ENCODE results near the gene APBA2.

The APBA2 gene

GRCh38 chr15:28896951-28897350 is 11.2 kb downstream of the APBA2 start:
- DNase-seq (ENCODE audit: low spot score), result peak; percentile 91

DNA sequence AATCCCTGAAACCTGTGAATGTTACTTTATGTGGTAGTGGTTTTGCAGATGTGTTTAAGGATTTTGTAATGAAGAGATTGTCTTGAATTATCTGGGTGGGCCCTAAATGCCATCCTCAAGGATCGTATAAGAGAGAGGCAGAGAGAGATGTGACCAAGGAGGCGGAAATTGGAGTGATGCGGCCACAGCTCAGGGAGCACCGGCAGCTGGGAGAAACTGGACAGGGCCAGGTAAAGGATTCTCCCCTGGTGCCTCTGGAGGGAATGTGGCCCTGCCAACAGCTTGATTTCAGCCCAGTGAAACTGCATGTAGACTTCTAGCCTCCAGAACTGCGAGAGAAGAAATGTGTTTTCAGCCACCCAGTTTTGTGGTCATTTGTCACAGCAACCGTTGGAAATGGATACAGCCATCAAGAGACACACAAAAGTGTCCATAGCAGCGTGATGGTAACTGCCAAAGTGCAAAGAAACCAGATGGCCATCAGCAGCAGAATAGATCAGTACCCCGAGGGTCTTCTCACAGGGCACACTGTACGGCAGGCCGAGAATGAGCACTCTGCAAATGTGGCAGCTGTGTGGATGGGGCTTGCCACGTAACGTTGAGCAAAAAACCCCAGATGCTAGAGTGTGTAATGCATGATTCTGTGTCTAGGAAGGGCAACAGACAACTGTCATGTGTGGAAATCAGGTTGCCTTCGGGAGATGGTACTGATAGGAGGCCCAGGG is 12.2 kb downstream of the APBA2 start:
- DNase-seq (ENCODE audit: low spot score), result no peak

GRCh38 chr15:28899061-28899738 is 13.4 kb downstream of the APBA2 start:
- DNase-seq (ENCODE audit: low spot score), result no peak

- no peak for DNase-seq (ENCODE audit: low spot score)
Measured at GRCh38 chr15:28900041-28900891, 14.5 kb downstream of the APBA2 start.

- DNase-seq (ENCODE audit: low spot score), result no peak
Measured at GRCh38 chr15:28900892-28901586, 15.3 kb downstream of the APBA2 start.

- DNase-seq (ENCODE audit: low spot score), result no peak
Measured at GRCh38 chr15:28901587-28901980, 15.8 kb downstream of the APBA2 start.

DNA sequence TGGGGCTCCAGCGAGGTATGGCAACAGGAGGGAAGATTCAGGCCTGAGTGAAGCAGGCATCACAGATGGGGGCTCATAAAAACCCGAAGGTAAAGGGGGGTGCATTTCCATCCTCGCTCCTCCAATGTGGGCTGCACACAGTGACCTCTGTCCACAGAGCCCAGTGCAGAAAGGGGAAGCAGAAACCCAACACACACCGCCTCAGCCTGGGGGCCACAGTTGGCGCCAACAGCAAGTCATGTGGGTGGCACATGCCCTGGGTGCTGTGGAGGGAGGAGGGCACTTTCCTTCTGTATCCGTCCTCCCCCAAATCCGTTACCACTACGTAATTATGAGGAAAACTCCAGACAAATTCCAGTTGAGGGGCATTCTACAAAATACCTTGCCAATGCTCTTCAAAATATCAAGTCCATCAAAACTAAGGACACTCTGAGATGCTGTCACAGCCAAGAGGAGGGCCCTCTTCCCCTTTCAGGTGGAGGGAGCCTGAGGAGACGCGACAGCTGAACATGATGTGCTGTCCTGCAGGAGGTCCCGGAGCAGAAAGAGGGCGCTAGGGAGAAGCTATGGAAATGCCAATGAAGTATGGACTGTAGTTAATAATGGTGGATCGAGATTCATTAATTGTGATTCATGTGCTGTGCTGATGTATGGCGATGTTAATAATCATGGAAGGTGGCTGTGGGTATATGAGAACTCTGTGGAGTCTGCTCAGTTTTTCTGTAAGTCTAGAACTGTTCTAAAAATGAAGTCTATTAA is 16.4 kb downstream of the APBA2 start:
- no peak for DNase-seq (ENCODE audit: low spot score)

DNA sequence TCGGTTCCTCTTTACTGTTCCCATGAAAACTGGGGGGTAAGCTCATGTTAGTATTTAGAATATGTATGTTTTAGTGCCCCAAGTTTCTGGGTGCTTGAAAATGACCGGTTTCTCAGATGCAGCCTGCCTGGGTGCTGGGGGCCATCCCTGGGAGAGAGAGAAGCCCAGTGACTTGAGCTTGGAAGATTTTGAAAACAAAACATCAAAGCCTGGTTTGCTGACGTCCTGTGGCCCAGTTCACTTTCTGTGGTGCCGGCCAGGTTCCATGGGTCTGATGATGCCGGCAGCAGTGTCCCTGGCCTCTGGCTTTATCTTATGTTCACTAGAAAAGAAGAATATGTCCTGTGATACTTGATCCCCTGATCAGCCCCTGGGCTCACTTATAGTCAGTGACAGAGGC is 17.1 kb downstream of the APBA2 start:
- no peak for DNase-seq (ENCODE audit: low spot score)

DNA sequence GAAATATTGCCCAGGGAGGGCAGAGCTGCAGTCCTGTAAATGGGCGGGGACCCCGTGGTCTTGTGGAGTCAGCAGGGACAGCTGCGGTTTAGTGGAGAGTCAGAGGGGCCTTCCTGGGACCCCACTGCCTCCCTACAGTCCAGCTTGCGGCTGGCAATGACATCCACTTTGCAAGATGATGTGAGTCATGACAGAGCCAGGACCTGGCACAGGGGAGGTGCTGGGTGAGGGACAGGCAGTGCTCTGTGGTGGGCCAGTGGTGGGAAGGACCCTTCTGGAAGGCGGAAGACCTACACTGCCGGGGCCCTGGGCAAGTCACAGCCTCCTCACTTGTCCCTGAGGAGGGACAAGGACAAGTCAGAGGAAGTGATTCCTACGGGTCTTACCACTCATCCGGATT is 17.8 kb downstream of the APBA2 start:
- no peak for DNase-seq (ENCODE audit: low spot score)

DNA sequence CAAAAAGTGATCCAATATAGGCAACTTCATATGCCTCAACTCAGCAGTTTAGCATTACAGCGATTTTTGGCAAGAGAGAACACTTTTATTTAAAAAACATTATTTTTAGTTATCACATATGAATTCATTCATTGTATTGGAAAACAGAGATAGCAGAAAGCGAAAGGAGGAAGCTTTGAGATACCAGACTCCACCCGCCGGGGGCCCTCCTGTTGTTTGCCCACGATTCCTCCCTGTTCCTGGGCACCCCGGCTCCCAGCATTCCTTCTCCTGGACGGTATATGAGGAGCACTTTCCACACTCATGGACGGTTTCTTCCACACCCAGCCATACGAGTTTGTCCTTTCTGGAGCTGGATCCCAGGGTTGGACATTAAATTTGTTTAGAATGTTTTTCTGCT is 18.2 kb downstream of the APBA2 start:
- DNase-seq (ENCODE audit: low spot score), result no peak

- DNase-seq (ENCODE audit: low spot score), result no peak
Measured at GRCh38 chr15:28904541-28905315, 19.0 kb downstream of the APBA2 start.

DNA sequence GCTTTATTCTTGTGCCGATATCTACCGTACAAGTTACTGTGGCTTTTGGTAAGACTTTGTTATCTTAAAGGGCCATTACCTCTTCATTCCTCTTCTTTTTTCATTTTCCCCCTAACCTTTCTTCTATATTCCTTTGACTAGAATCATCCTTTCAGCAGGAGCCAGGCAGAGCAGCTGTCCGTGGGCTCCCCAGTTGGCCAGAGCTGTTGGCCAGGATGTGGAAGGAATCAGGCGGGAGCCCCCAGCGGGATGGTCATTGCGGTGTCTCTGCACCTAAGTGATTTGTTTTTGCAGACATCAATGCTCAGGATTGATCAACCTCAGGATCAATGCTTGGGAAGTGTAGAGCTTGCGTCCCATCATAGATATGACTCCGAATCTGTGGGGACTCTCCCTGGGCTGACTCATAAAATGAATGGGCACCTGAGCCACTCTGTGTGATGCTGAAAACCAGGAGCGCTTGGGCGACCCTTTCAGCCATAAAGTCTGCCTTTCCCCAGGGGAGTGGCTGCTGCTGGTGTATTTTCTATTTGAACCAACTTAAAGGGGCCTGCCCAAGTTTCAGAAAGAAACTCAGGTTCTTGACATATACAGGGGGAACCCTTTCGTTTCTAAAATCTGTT is 21.7 kb downstream of the APBA2 start:
- no peak for DNase-seq (ENCODE audit: low spot score)

DNA sequence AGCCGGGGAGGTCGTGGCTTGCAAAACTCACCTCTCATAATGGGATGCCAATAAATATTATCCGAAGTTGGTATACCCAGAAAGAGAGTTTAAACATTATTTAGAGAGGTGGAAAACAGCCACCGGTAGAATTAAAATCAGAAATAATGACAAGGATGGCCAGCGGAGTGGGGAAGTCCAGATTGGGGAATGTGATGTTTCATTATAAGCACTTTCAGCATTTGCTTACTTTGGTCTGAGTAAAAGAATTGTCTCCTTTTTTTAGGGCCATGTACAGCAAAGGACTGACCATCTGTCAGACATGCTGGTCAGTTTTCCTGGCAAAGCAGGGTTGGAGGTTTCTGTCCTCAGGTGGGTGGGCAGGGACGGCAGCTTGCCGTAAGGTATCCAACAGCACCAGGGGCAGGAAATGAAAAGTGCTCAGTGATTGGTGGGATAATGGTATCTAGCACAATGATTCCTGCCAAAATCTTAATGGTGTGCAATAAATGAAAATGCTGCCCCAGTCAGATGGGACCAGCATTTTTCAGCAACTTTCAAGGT is 24.3 kb downstream of the APBA2 start:
- no peak for DNase-seq (ENCODE audit: low spot score)

GRCh38 chr15:28911310-28911931 is 25.6 kb downstream of the APBA2 start:
- no peak for DNase-seq (ENCODE audit: low spot score)

DNA sequence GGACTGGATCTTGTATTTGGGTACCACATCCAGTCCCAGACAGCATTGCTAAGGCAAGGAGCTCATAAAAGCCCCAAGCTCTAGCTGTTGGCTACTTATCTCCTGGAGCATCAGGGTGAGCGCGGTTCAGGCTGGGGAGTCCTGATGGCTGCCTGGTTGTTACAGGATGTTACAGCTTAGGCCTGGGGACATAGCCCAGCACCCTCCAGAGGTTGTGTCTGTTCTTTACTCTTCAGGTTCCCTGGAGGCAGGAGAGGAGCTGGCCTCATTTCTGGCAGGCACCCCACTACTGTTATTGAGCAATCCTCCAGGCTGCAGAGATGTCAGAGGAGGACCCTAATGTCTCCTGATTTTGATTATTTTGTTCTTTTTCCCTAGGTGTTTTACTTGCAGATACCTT is 26.6 kb downstream of the APBA2 start:
- DNase-seq (ENCODE audit: low spot score), result no peak

GRCh38 chr15:28913171-28913765 is 27.5 kb downstream of the APBA2 start:
- no peak for DNase-seq (ENCODE audit: low spot score)

DNA sequence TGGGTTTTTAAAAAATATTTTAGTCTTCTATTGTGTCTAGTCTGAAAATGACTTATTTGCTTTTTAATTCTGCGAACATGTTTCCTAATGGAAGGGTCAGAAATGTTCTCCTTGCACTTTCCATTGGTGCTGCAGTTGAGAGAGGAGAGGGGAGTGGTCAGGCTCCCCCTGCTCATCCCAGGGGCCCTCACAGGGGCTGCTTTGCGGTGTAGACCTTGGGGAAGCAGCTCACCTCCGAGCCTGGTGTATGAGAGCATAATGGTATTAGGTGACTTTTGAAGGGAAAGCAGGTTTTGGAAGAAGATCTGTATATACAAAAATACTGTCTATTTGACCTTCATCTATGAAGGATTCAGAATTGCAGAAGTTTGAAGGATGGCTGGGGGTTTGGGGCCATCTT is 28.3 kb downstream of the APBA2 start:
- DNase-seq (ENCODE audit: low spot score), result no peak

DNA sequence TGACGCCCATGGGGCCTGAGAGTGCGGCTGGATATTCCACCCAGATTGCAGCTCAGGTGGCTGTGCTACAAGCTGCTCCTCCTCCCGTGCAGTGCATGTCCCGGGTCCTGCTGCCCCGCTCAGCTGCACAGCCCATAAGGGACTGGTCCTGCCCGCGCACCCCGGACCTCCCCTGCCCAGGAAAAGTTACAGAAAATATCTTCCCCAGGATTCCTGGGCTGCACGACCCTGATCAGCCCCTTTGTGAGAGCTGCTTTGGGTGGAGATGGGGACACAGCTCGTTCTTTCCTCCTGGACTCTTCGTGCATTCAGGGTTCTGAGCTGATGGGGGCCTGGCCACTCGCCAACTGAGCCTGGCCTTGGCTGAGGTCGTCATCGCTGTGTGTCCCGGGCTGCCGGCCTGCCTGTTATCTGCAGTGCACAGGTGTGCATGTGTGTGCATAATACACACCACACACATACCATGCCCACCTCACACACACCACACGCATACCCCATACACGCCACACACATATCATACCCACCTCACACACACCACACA is 28.8 kb downstream of the APBA2 start:
- DNase-seq (ENCODE audit: low spot score), result no peak

Measured in AG08396 (cell line).